GM23338 (cell line): Measurements from ENCODE around the gene CCDC157.

Experiments used
- EZH2 ChIP-seq: fragments of 200-600 bp; sonication (generic); IDR thresholded peaks from one replicate; pipeline ENCODE4 v1.8.0; 2017; ENCODE audit warnings: antibody characterized with exemption, mild to moderate bottlenecking, low read depth; ENCODE audit not compliant: unreplicated experiment
- EZH2phosphoT487 ChIP-seq: fragments of 200-600 bp; sonication (generic); IDR thresholded peaks from one replicate; pipeline ENCODE4 v1.8.1; 2018; ENCODE audit warnings: antibody characterized with exemption; ENCODE audit not compliant: unreplicated experiment
- JUNB ChIP-seq: IDR thresholded peaks from one replicate; pipeline ENCODE4 v1.6.1; 2016; ENCODE audit warnings: antibody characterized with exemption; ENCODE audit not compliant: unreplicated experiment
- POLR2AphosphoS5 ChIP-seq: IDR thresholded peaks from 2 replicates; pipeline ENCODE4 v1.6.1; 2016; ENCODE audit warnings: antibody characterized with exemption, low read depth
- TF ChIP-seq, protein P1 (sequence below), 2 experiments: fragments of 200-600 bp in 1 of 2; sonication (generic) in 1 of 2; conservative IDR thresholded peaks; 2 replicates each; pipeline versions ENCODE4 v1.5.1 to v1.6.1; 2016 to 2017; ENCODE audit warnings: antibody characterized with exemption in 2 of 2, low read depth in 2 of 2, mild to moderate bottlenecking in 2 of 2, moderate library complexity in 1 of 2
- TF ChIP-seq, protein P2 (sequence below): IDR thresholded peaks from one replicate; pipeline ENCODE4 v1.6.1; 2018; ENCODE audit warnings: antibody characterized with exemption; ENCODE audit not compliant: unreplicated experiment

DNA sequence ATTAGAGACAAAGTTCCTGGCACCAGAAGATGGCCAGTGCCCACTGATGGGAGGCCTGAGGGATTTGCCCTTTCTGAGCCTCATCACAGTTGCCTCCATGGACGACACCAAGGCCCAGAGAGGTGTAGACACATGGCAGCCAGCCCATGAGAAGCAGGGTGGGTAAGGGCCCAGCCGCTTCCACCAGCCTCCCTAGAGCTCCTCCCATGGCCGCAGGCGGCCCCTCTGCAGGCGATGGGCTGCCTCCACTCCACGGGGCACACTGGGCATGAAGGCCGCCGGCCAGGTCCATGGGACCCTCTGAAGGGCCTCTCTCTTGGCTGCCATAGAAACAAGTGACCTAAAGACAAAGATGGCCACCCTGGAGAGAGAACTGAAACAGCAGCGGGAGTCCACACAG lies 14.5 kb downstream of the CCDC157 start:
- TF ChIP-seq, protein P1, sequence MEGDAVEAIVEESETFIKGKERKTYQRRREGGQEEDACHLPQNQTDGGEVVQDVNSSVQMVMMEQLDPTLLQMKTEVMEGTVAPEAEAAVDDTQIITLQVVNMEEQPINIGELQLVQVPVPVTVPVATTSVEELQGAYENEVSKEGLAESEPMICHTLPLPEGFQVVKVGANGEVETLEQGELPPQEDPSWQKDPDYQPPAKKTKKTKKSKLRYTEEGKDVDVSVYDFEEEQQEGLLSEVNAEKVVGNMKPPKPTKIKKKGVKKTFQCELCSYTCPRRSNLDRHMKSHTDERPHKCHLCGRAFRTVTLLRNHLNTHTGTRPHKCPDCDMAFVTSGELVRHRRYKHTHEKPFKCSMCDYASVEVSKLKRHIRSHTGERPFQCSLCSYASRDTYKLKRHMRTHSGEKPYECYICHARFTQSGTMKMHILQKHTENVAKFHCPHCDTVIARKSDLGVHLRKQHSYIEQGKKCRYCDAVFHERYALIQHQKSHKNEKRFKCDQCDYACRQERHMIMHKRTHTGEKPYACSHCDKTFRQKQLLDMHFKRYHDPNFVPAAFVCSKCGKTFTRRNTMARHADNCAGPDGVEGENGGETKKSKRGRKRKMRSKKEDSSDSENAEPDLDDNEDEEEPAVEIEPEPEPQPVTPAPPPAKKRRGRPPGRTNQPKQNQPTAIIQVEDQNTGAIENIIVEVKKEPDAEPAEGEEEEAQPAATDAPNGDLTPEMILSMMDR (conservative IDR thresholded peaks at IDR 0.05; ENCODE audit: low read depth in 2 of 2) = no peak
- TF ChIP-seq JUNB (no peak), EZH2 (no peak), POLR2AphosphoS5 (no peak), EZH2phosphoT487 (no peak)
- TF ChIP-seq, protein P2, sequence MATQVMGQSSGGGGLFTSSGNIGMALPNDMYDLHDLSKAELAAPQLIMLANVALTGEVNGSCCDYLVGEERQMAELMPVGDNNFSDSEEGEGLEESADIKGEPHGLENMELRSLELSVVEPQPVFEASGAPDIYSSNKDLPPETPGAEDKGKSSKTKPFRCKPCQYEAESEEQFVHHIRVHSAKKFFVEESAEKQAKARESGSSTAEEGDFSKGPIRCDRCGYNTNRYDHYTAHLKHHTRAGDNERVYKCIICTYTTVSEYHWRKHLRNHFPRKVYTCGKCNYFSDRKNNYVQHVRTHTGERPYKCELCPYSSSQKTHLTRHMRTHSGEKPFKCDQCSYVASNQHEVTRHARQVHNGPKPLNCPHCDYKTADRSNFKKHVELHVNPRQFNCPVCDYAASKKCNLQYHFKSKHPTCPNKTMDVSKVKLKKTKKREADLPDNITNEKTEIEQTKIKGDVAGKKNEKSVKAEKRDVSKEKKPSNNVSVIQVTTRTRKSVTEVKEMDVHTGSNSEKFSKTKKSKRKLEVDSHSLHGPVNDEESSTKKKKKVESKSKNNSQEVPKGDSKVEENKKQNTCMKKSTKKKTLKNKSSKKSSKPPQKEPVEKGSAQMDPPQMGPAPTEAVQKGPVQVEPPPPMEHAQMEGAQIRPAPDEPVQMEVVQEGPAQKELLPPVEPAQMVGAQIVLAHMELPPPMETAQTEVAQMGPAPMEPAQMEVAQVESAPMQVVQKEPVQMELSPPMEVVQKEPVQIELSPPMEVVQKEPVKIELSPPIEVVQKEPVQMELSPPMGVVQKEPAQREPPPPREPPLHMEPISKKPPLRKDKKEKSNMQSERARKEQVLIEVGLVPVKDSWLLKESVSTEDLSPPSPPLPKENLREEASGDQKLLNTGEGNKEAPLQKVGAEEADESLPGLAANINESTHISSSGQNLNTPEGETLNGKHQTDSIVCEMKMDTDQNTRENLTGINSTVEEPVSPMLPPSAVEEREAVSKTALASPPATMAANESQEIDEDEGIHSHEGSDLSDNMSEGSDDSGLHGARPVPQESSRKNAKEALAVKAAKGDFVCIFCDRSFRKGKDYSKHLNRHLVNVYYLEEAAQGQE = no peak
